Fibroblast of lung (primary cell): ENCODE results near the gene LRRC42. TPM values are rescaled to one million over a fixed set of nuclear protein-coding genes. Genes with fewer than 3 reads are reported as not detected.

Experiments used
- DNase-seq, 2 donors: peaks; one replicate each; pipeline versions ENCODE4 v3.0.0 to v3.0.0-alpha.2; 2010; ENCODE audit warnings: low read depth in 2 of 2
- H2AFZ ChIP-seq: 2 replicates; pipeline ENCODE4 v1.5.1; 2012; ENCODE audit warnings: low read length, control low read depth, inconsistent platforms
- H3K27ac ChIP-seq: 2 replicates; pipeline ENCODE4 v1.5.1; 2011; ENCODE audit warnings: low read length, control low read depth; ENCODE audit not compliant: insufficient read depth
- H3K27me3 ChIP-seq: 2 replicates; pipeline ENCODE4 v1.5.1; 2011; ENCODE audit warnings: mild to moderate bottlenecking, low read length; ENCODE audit not compliant: control insufficient read depth, insufficient read depth
- H3K36me3 ChIP-seq: 2 replicates; pipeline ENCODE4 v1.5.1; 2011; ENCODE audit warnings: low read length; ENCODE audit not compliant: control insufficient read depth, insufficient read depth
- H3K4me1 ChIP-seq: 2 replicates; pipeline ENCODE4 v1.5.1; 2011; ENCODE audit warnings: low read length; ENCODE audit not compliant: control insufficient read depth, insufficient read depth; ENCODE audit errors: extremely low read depth
- H3K4me2 ChIP-seq: 2 replicates; pipeline ENCODE4 v1.5.1; 2011; ENCODE audit warnings: low read length, control low read depth; ENCODE audit not compliant: insufficient read depth; ENCODE audit errors: extremely low read depth
- H3K4me3 ChIP-seq, 4 experiments: fragments of 200-600 bp in 1 of 4; sonication (generic) in 1 of 4; replicated peaks in 1 of 4; 2 replicates each; pipeline ENCODE4 v1.5.1; 2011 to 2016; ENCODE audit warnings: low read length in 4 of 4, low read depth in 3 of 4, mild to moderate bottlenecking in 3 of 4, control low read depth in 2 of 4, inconsistent platforms in 1 of 4, mixed read lengths in 1 of 4; ENCODE audit not compliant: insufficient read depth in 1 of 4; ENCODE audit errors: control extremely low read depth in 1 of 4
- H3K79me2 ChIP-seq: 2 replicates; pipeline ENCODE4 v1.5.1; 2012; ENCODE audit warnings: mild to moderate bottlenecking, low read length, inconsistent platforms; ENCODE audit not compliant: control insufficient read depth, insufficient read depth
- H3K9ac ChIP-seq: 2 replicates; pipeline ENCODE4 v1.5.1; 2011; ENCODE audit warnings: mild to moderate bottlenecking, low read length, control low read depth; ENCODE audit not compliant: insufficient read depth
- H3K9me3 ChIP-seq: 2 replicates; pipeline ENCODE4 v1.5.1; 2012; ENCODE audit warnings: low read depth, low read length; ENCODE audit not compliant: control insufficient read depth, insufficient read depth
- H4K20me1 ChIP-seq: 2 replicates; pipeline ENCODE4 v1.5.1; 2011; ENCODE audit warnings: low read length; ENCODE audit not compliant: control insufficient read depth, insufficient read depth; ENCODE audit errors: extremely low read depth
- CTCF ChIP-seq, 2 donors: IDR thresholded peaks in 1 of 2; conservative IDR thresholded peaks in 1 of 2; 1 replicate in 1 of 2; 2 replicates in 1 of 2; pipeline ENCODE4 v1.5.1; 2011 to 2012; ENCODE audit warnings: low read length in 2 of 2, control low read depth in 1 of 2, inconsistent platforms in 1 of 2, low read depth in 1 of 2, mild to moderate bottlenecking in 1 of 2
- EZH2 ChIP-seq: IDR thresholded peaks from 2 replicates; pipeline ENCODE4 v1.5.1; 2012; ENCODE audit warnings: low read length, control low read depth, mild to moderate bottlenecking; ENCODE audit errors: missing control alignments
- polyA plus RNA-seq, 2 donors: library from polyadenylated mRNA; depleted of rRNA in 1 of 2; stranded (reverse) in 1 of 2; unstranded in 1 of 2; fragments of >200 nt; gene quantifications; 2 replicates each; pipeline ENCODE4 v1.2.1, GENCODE V29; 2011 to 2012; ENCODE audit warnings: missing spikeins in 1 of 2
- total RNA-seq: library from RNA; depleted of rRNA; stranded (reverse); fragments of >200 nt; gene quantifications from 2 replicates; pipeline ENCODE4 v1.2.1, GENCODE V29; 2014

The LRRC42 gene
- total and polyA plus RNA-seq, 2 donors (not counting 1 experiment from before 2014, with no cell fraction given) = 34.0 to 50.2 TPM

GRCh38 chr1:53945433-53946251 is 508 bp upstream of the LRRC42 start, which contains the start of gene IFT25:
Gene IFT25, minus strand, starts transcription at chr1:53945699. Its CDS starts 5,617 bp downstream, at chr1:53940082.
- Histone ChIP-seq H3K27ac (peak within 1 kb of the TSS; percentile 89), H3K9me3 (no peaks in the 10 kb centered on the region), H3K4me3 (peak within 1 kb of the TSS; percentile 81 to 97 (median 93)), H2AFZ (peak within 1 kb of the TSS; percentile 96), H3K27me3 (no peaks in the 10 kb centered on the region), H3K4me2 (peak within 1 kb of the TSS; percentile 96), H3K4me1 (peaks cover 2% of the 10 kb centered on the region), H3K36me3 (no peaks in the 10 kb centered on the region), H3K9ac (peak within 1 kb of the TSS; percentile 87), H4K20me1 (no peaks in the 10 kb centered on the region), H3K79me2 (peaks cover 52% of the 10 kb centered on the region)
- DNase-seq = peak; percentile 91 to 96
- TF ChIP-seq CTCF (conservative IDR thresholded peaks at IDR 0.05 in 1 of 2, IDR thresholded peaks at IDR 0.05 in 1 of 2; ENCODE audit: low read depth in 1 of 2, low read length in 2 of 2) = no peak
- no peak for TF ChIP-seq EZH2

GRCh38 chr1:53947172-53947907 is 1.2 kb downstream of the LRRC42 start:
- Histone ChIP-seq H3K9ac (no peak overlapping the region), H4K20me1 (no peaks in the 10 kb centered on the region)
- TF ChIP-seq CTCF (conservative IDR thresholded peaks at IDR 0.05 in 1 of 2, IDR thresholded peaks at IDR 0.05 in 1 of 2; ENCODE audit: low read depth in 1 of 2, low read length in 2 of 2) (no peak), EZH2 (no peak)

GRCh38 chr1:53948291-53948690 is 2.1 kb downstream of the LRRC42 start:
- Histone ChIP-seq H3K27me3 (no peaks in the 10 kb centered on the region), H3K4me1 (peaks cover 2% of the 10 kb centered on the region), H3K4me2 (peak overlapping the region; percentile 60), H3K4me3 (peak overlapping the region in 2 of 4 experiments; percentile 71 to 73), H3K79me2 (peaks cover 47% of the 10 kb centered on the region), H3K27ac (no peak overlapping the region), H3K9me3 (no peaks in the 10 kb centered on the region), H2AFZ (no peak overlapping the region), H3K36me3 (peaks cover 3% of the 10 kb centered on the region), H3K9ac (no peak overlapping the region), H4K20me1 (no peaks in the 10 kb centered on the region)
- no peak for TF ChIP-seq EZH2
- no peak for TF ChIP-seq CTCF (conservative IDR thresholded peaks at IDR 0.05 in 1 of 2, IDR thresholded peaks at IDR 0.05 in 1 of 2; ENCODE audit: low read depth in 1 of 2, low read length in 2 of 2)
- no peak for DNase-seq

More at GRCh38 chr1:53947172-53947907, 1.2 kb downstream of the LRRC42 start:
- Histone ChIP-seq H3K9me3 (no peaks in the 10 kb centered on the region), H3K4me3 (peak overlapping the region; percentile 52 to 73 (median 70)), H3K36me3 (peaks cover 3% of the 10 kb centered on the region), H2AFZ (no peak overlapping the region), H3K27ac (peak overlapping the region; percentile 67), H3K4me1 (peaks cover 2% of the 10 kb centered on the region), H3K79me2 (peaks cover 53% of the 10 kb centered on the region), H3K27me3 (no peaks in the 10 kb centered on the region), H3K4me2 (peak overlapping the region; percentile 96)
- DNase-seq = no peak
